Stomach (tissue), 9 donors: ENCODE measurements around the gene RXRA. TPM values are rescaled to one million over a fixed set of nuclear protein-coding genes. Genes with fewer than 3 reads are reported as not detected.

ENCODE experiments used
- DNase-seq, 2 donors: peaks; one replicate each; pipeline versions ENCODE4 v3.0.0 to v3.0.0-alpha.2; 2013 to 2019
- H3K27ac ChIP-seq, 5 donors: fragments of 200-600 bp in 4 of 5; sonication (generic) in 4 of 5; one replicate each; pipeline ENCODE4 v1.5.1; 2013 to 2019; ENCODE audit warnings: mild to moderate bottlenecking in 1 of 5, moderate library complexity in 1 of 5
- H3K27me3 ChIP-seq, 3 donors: fragments of 200-600 bp; sonication (generic); one replicate each; pipeline ENCODE4 v1.5.1; 2017 to 2019; ENCODE audit warnings: mixed run types in 1 of 3
- H3K36me3 ChIP-seq, 4 donors: fragments of 200-600 bp; sonication (generic); 1 replicate in 3 of 4; 2 replicates in 1 of 4; pipeline ENCODE4 v1.5.1; 2016 to 2019
- H3K4me1 ChIP-seq, 4 donors: fragments of 200-600 bp; sonication (generic); one replicate each; pipeline ENCODE4 v1.5.1; 2016 to 2019
- H3K4me3 ChIP-seq, 4 donors: fragments of 200-600 bp; sonication (generic) in 3 of 4; one replicate each; pipeline ENCODE4 v1.5.1; 2016 to 2019; ENCODE audit warnings: mild to moderate bottlenecking in 1 of 4
- H3K9me3 ChIP-seq, 4 donors: fragments of 200-600 bp; sonication (generic); one replicate each; pipeline ENCODE4 v1.5.1; 2016 to 2019
- CTCF ChIP-seq, 7 experiments: fragments of 450-650 bp in 4 of 7; fragments of 200-600 bp in 3 of 7; sonication (generic) in 3 of 7; IDR thresholded peaks; one replicate each; pipeline ENCODE4 v1.5.1; 2016 to 2019; ENCODE audit warnings: antibody characterized with exemption in 7 of 7, control low read depth in 2 of 7, mild to moderate bottlenecking in 1 of 7
- EP300 ChIP-seq: sonication (generic); formaldehyde crosslinking; IDR thresholded peaks from one replicate; pipeline ENCODE4 v1.6.1; 2017; ENCODE audit warnings: antibody characterized with exemption
- POLR2A ChIP-seq, 4 donors: fragments of 450-650 bp; IDR thresholded peaks; one replicate each; pipeline ENCODE4 v1.6.1; 2016; ENCODE audit warnings: antibody characterized with exemption in 4 of 4, control low read depth in 2 of 4, mild to moderate bottlenecking in 1 of 4, moderate library complexity in 1 of 4
- POLR2AphosphoS5 ChIP-seq, 3 donors: sonication (generic); formaldehyde crosslinking; IDR thresholded peaks; one replicate each; pipeline ENCODE4 v1.6.1; 2016; ENCODE audit warnings: antibody characterized with exemption in 3 of 3
- WGBS, 5 donors: extraction: QIAGEN DNeasy Blood & Tissue Kit in 3 of 5; methylation state at CpG; one replicate each; pipeline versions ENCODE4 v1.1.5 to v1.1.7; 2013 to 2018; 5-methylcytosine and 5-hydroxymethylcytosine counted together
- intact Hi-C: fragments of 100-400 bp; cut with DNase I; formaldehyde crosslinking; loops from one replicate; pipeline ENCODE4 v1.15.1; 2023; ENCODE audit warnings: low total_unique reads
- polyA plus RNA-seq, 3 donors: library from polyadenylated mRNA; stranded (reverse); fragments of 200-250 nt; gene quantifications; one replicate each; pipeline ENCODE4 v1.2.3, GENCODE V29; 2013
- total RNA-seq, 5 donors: library from RNA; depleted of rRNA; stranded (reverse); fragments of >200 nt; gene quantifications; one replicate each; pipeline versions ENCODE4 v1.1.0 to v1.2.3, GENCODE V29; 2014 to 2016
- donor health status: healthy with polysubstance abuse.
- donor health status: Bipolar disorder and iron deficiency.
- donor health status: healthy.

The RXRA gene
- total and polyA plus RNA-seq, 8 donors: 14.0 to 68.4 (median 29.3) TPM

- H3K36me3 ChIP-seq: no peaks in the 10 kb centered on the region
- peaks cover 0 to 12% (median 8%) of the 10 kb centered on the region in 4 donors for H3K9me3 ChIP-seq
- 61 to 81% (median 62%) methylated on average over 4 to 7 of the region's 7 CpGs for WGBS, 5 donors
- peaks cover 0 to 11% (median 3%) of the 10 kb centered on the region in 4 donors for H3K4me1 ChIP-seq
- H3K27ac ChIP-seq: no peak overlapping the region
- peaks cover 0 to 19% (median 0%) of the 10 kb centered on the region in 3 donors for H3K27me3 ChIP-seq
- TF ChIP-seq EP300: no peak
- no peak for TF ChIP-seq CTCF (IDR thresholded peaks at IDR 0.05)
- no peak for TF ChIP-seq POLR2A (IDR thresholded peaks at IDR 0.05)
- no peak for TF ChIP-seq POLR2AphosphoS5 (IDR thresholded peaks at IDR 0.05)
- intact Hi-C loops: loop anchor here (10.0 kb wide), 1 partner anchor 182 kb away; the partner anchor contains the start of gene COL5A1
- H3K4me3 ChIP-seq: no peak overlapping the region
- DNase-seq: no peak
Measured at GRCh38 chr9:134463280-134463679, 137.0 kb downstream of the RXRA start.

GRCh38 chr9:134466869-134467616 lies 140.8 kb downstream of the RXRA start:
- WGBS, 5 donors: 57 to 83% (median 71%) methylated on average over 12 to 20 of the region's 20 CpGs
- no peaks in the 10 kb centered on the region for H3K36me3 ChIP-seq
- no peak for TF ChIP-seq CTCF (IDR thresholded peaks at IDR 0.05)
- no peak for TF ChIP-seq POLR2AphosphoS5 (IDR thresholded peaks at IDR 0.05)
- no peak for TF ChIP-seq EP300
- no peak for TF ChIP-seq POLR2A (IDR thresholded peaks at IDR 0.05)
- H3K4me1 ChIP-seq: peaks cover 0 to 17% (median 7%) of the 10 kb centered on the region in 4 donors
- H3K27ac ChIP-seq: no peak overlapping the region
- H3K9me3 ChIP-seq: peaks cover 0 to under 1% (median under 1%) of the 10 kb centered on the region in 4 donors
- peaks cover 0 to 15% (median 0%) of the 10 kb centered on the region in 3 donors for H3K27me3 ChIP-seq
- intact Hi-C loops: loop anchor here (10.0 kb wide), 1 partner anchor 178 kb away; the partner anchor contains the start of gene COL5A1
- no peak for DNase-seq
- H3K4me3 ChIP-seq: no peak overlapping the region

- no peak for DNase-seq
- intact Hi-C loops: loop anchor here (10.0 kb wide), 1 partner anchor 176 kb away; the partner anchor contains the start of gene COL5A1
- no peaks in the 10 kb centered on the region for H3K9me3 ChIP-seq
- H3K4me1 ChIP-seq: peaks cover 0 to 17% (median 8%) of the 10 kb centered on the region in 4 donors
- H3K36me3 ChIP-seq: no peaks in the 10 kb centered on the region
- WGBS, 5 donors: 66 to 83% (median 80%) methylated on average over 5 to 9 of the region's 9 CpGs
- peaks cover 0 to 3% (median 0%) of the 10 kb centered on the region in 3 donors for H3K27me3 ChIP-seq
- H3K4me3 ChIP-seq: no peak overlapping the region
- TF ChIP-seq EP300 (no peak), POLR2A (IDR thresholded peaks at IDR 0.05) (no peak), CTCF (IDR thresholded peaks at IDR 0.05) (no peak), POLR2AphosphoS5 (IDR thresholded peaks at IDR 0.05) (no peak)
- H3K27ac ChIP-seq: peak overlapping the region in 1 of 5 donors; percentile 35
Measured at GRCh38 chr9:134468358-134468757, 142.1 kb downstream of the RXRA start.

GRCh38 chr9:134469041-134469875 lies 143.0 kb downstream of the RXRA start:
- Histone ChIP-seq H3K4me3 (no peak overlapping the region), H3K27ac (peak overlapping the region; percentile 30 to 73 (median 35))
- peak in 1 of 3 donors; percentile 40 for TF ChIP-seq POLR2AphosphoS5 (IDR thresholded peaks at IDR 0.05)
- no peak for TF ChIP-seq CTCF (IDR thresholded peaks at IDR 0.05)
- TF ChIP-seq POLR2A (IDR thresholded peaks at IDR 0.05): no peak
- no peak for TF ChIP-seq EP300

More at GRCh38 chr9:134469041-134469875, 143.0 kb downstream of the RXRA start:
- WGBS, 5 donors: 47 to 68% (median 62%) methylated on average over 20 to 22 of the region's 22 CpGs
- H3K36me3 ChIP-seq: no peaks in the 10 kb centered on the region
- H3K4me1 ChIP-seq: peaks cover 0 to 24% (median 17%) of the 10 kb centered on the region in 4 donors
- intact Hi-C loops: loop anchor here (10.0 kb wide), 1 partner anchor 176 kb away; the partner anchor contains the start of gene COL5A1
- peak in 1 of 2 donors; percentile 84 for DNase-seq
- no peaks in the 10 kb centered on the region for H3K9me3 ChIP-seq
- H3K27me3 ChIP-seq: no peaks in the 10 kb centered on the region
